HG02870 (cell line): ENCODE results near the gene ZNF267.
"Not testable (repeated sequence)": the region's sequence is repeated elsewhere in the genome, so short reads cannot be mapped to it uniquely, and the experiment has no call there.

Experiments
- ATAC-seq: cut with Tn5 transposase; IDR thresholded peaks from one replicate; pipeline ENCODE4 v1.9.1; 2021; ENCODE audit warnings: mild to moderate bottlenecking, moderate library complexity; ENCODE audit not compliant: unreplicated experiment

Gene ZNF267

GRCh38 chr16:31877876-31878642 lies 4.5 kb downstream of the ZNF267 start:
- ATAC-seq: no peak

- ATAC-seq: no peak
Measured at GRCh38 chr16:31879937-31880321, 6.3 kb downstream of the ZNF267 start.

GRCh38 chr16:31880322-31880979 lies 6.8 kb downstream of the ZNF267 start:
- peak; percentile 41 for ATAC-seq

- ATAC-seq: no peak
Measured at GRCh38 chr16:31886227-31886626, 12.6 kb downstream of the ZNF267 start.

- ATAC-seq: no peak
Measured at GRCh38 chr16:31888735-31889134, 15.1 kb downstream of the ZNF267 start.

GRCh38 chr16:31892111-31892510 lies 18.5 kb downstream of the ZNF267 start:
- ATAC-seq: not testable (repeated sequence)

- no peak for ATAC-seq
Measured at GRCh38 chr16:31893824-31894223, 20.2 kb downstream of the ZNF267 start.

GRCh38 chr16:31897283-31897682 lies 23.7 kb downstream of the ZNF267 start:
- ATAC-seq: no peak

- ATAC-seq: no peak
Measured at GRCh38 chr16:31899505-31899904, 25.9 kb downstream of the ZNF267 start.

- not testable (repeated sequence) for ATAC-seq
Measured at GRCh38 chr16:31904571-31904970, 31.0 kb downstream of the ZNF267 start.

GRCh38 chr16:31913668-31914067 lies 40.1 kb downstream of the ZNF267 start:
- no peak for ATAC-seq

- ATAC-seq: no peak
Measured at GRCh38 chr16:31916056-31916488, 42.5 kb downstream of the ZNF267 start.

- no peak for ATAC-seq
Measured at GRCh38 chr16:31920373-31920772, 46.8 kb downstream of the ZNF267 start.

GRCh38 chr16:31951806-31952205 lies 78.2 kb downstream of the ZNF267 start:
- not testable (repeated sequence) for ATAC-seq

GRCh38 chr16:31952206-31952605 lies 78.6 kb downstream of the ZNF267 start:
- not testable (repeated sequence) for ATAC-seq

- ATAC-seq: not testable (repeated sequence)
Measured at GRCh38 chr16:31956221-31956620, 82.6 kb downstream of the ZNF267 start.

- ATAC-seq: not testable (repeated sequence)
Measured at GRCh38 chr16:31960186-31960910, 86.7 kb downstream of the ZNF267 start.
